ENCODE results near the gene ZNF552. TPM values are rescaled to one million over a fixed set of nuclear protein-coding genes. Genes with fewer than 3 reads are reported as not detected.

The ZNF552 gene
- total and polyA plus RNA-seq, 2 of the 8 experiments (the other 6 are each of a cell fraction or from before 2014, with no cell fraction given), result 5.9 to 11.6 TPM

- Histone ChIP-seq H2BK5ac (ENCODE audit: low read depth, low read length) (no peak overlapping the region), H3K18ac (ENCODE audit: extremely low read depth, low read length) (no peak overlapping the region), H3K9ac (replicated peaks in 1 of 4; ENCODE audit: extremely low read depth in 1 of 4, low read depth in 3 of 4, low read length in 3 of 4) (no peak overlapping the region), H3K36me3 (ENCODE audit: control insufficient read depth in 2 of 4, insufficient read depth in 4 of 4, low read length in 3 of 4) (peaks cover 5 to 40% (median 28%) of the 10 kb centered on the region in 4 experiments; a peak in 6 of 8 replicates), H2BK120ac (replicated peaks; ENCODE audit: low read depth, low read length) (no peak overlapping the region), H2AK5ac (ENCODE audit: low read depth, low read length) (no peak overlapping the region), H2BK12ac (ENCODE audit: low read depth, low read length) (no peak overlapping the region), H3K27me3 (replicated peaks in 1 of 4; ENCODE audit: control insufficient read depth in 3 of 4, extremely low read depth in 1 of 4, insufficient read depth in 3 of 4, low read length in 3 of 4) (no peaks in the 10 kb centered on the region), H2BK15ac (ENCODE audit: low read length) (no peak overlapping the region), H4K8ac (ENCODE audit: extremely low read depth, insufficient read depth, low read length) (no peak overlapping the region), H3K23ac (ENCODE audit: insufficient read length) (no peak overlapping the region), H2AFZ (ENCODE audit: low read length) (no peak overlapping the region), H3K4me2 (ENCODE audit: insufficient read depth in 1 of 2, low read depth in 2 of 2, low read length in 2 of 2) (no peak overlapping the region), H3K4ac (replicated peaks; ENCODE audit: insufficient read length, low read depth, low read length) (no peak overlapping the region), H2BK20ac (ENCODE audit: low read length) (no peak overlapping the region), H3K4me1 (replicated peaks in 1 of 4; ENCODE audit: control insufficient read depth in 3 of 4, insufficient read depth in 4 of 4, low read length in 3 of 4) (no peaks in the 10 kb centered on the region), H4K20me1 (replicated peaks in 1 of 2; ENCODE audit: control insufficient read depth in 1 of 2, insufficient read depth in 2 of 2, low read length in 2 of 2) (peaks cover 3 to 9% of the 10 kb centered on the region in 2 experiments), H4K5ac (ENCODE audit: insufficient read length, low read depth, low read length) (no peak overlapping the region), H3K4me3 (ENCODE audit: extremely low read depth in 1 of 4, insufficient read depth in 2 of 4, low read depth in 3 of 4, low read length in 4 of 4) (no peak overlapping the region), H3K23me2 (ENCODE audit: low read depth, low read length) (no peaks in the 10 kb centered on the region), H3K14ac (ENCODE audit: insufficient read length) (no peak overlapping the region), H3K79me2 (ENCODE audit: control insufficient read depth in 1 of 2, insufficient read depth in 2 of 2, low read length in 2 of 2) (peaks cover 4 to 59% of the 10 kb centered on the region in 2 experiments; a peak in 3 of 4 replicates), H3K79me1 (ENCODE audit: low read depth, low read length) (peaks cover 18% of the 10 kb centered on the region), H3K27ac (ENCODE audit: low read depth, low read length) (no peak overlapping the region), H3K9me3 (ENCODE audit: insufficient read depth in 2 of 2, low read depth in 1 of 2, low read length in 1 of 2) (peaks cover 4 to 9% of the 10 kb centered on the region in 2 experiments; a peak in 3 of 4 replicates), H3K56ac (replicated peaks; ENCODE audit: insufficient read length, low read depth, low read length) (no peak overlapping the region), H4K91ac (replicated peaks; ENCODE audit: insufficient read length, low read length) (no peak overlapping the region)
- FAIRE-seq (no peak), DNase-seq (ENCODE audit: low read depth in 1 of 2, low spot score in 2 of 2) (no peak)
- 97% methylated on average over 10 of the region's 10 CpGs; no CpG with 5 or more reads in 1 of the 2 experiments for WGBS, 2 experiments (ENCODE audit: extremely low coverage in 1 of 2, insufficient coverage in 1 of 2, insufficient read length in 1 of 2, insufficient replicate concordance in 2 of 2, low coverage in 1 of 2, low lambda C conversion rate in 2 of 2, missing lambda C conversion rate in 1 of 2)
- no peak for TF ChIP-seq TAF7 (optimal IDR thresholded peaks at IDR 0.05; ENCODE audit: borderline replicate concordance, low read depth, low read length)
- TF ChIP-seq, protein P1, sequence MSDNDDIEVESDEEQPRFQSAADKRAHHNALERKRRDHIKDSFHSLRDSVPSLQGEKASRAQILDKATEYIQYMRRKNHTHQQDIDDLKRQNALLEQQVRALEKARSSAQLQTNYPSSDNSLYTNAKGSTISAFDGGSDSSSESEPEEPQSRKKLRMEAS (IDR thresholded peaks at IDR 0.05), result no peak
- no peak for TF ChIP-seq CTBP2 (IDR thresholded peaks at IDR 0.05; ENCODE audit: borderline replicate concordance, insufficient read depth, insufficient read length, low read length)
- no peak for TF ChIP-seq JUN (IDR thresholded peaks at IDR 0.05; ENCODE audit: low read depth, low read length)
- TF ChIP-seq HDAC6 (IDR thresholded peaks at IDR 0.05; ENCODE audit: low read depth, low read length), result no peak
- no peak for TF ChIP-seq PHF8 (conservative IDR thresholded peaks at IDR 0.05; ENCODE audit: low read depth, low read length)
- TF ChIP-seq, protein P2, sequence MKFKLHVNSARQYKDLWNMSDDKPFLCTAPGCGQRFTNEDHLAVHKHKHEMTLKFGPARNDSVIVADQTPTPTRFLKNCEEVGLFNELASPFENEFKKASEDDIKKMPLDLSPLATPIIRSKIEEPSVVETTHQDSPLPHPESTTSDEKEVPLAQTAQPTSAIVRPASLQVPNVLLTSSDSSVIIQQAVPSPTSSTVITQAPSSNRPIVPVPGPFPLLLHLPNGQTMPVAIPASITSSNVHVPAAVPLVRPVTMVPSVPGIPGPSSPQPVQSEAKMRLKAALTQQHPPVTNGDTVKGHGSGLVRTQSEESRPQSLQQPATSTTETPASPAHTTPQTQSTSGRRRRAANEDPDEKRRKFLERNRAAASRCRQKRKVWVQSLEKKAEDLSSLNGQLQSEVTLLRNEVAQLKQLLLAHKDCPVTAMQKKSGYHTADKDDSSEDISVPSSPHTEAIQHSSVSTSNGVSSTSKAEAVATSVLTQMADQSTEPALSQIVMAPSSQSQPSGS (IDR thresholded peaks at IDR 0.05; ENCODE audit: low read length), result no peak
- no peak for TF ChIP-seq SUZ12 (IDR thresholded peaks at IDR 0.05; ENCODE audit: low read length)
- TF ChIP-seq CHD1 (IDR thresholded peaks at IDR 0.05; ENCODE audit: low read depth, low read length), result no peak
- TF ChIP-seq SIN3A (conservative IDR thresholded peaks at IDR 0.05 in 1 of 2, IDR thresholded peaks at IDR 0.05 in 1 of 2; ENCODE audit: low read depth in 1 of 2, low read length in 2 of 2), result no peak
- POLR2A ChIA-PET (ENCODE audit: partially characterized antibody), result interaction anchor here (0.9 to 1.0 kb wide), 2 partner anchors 25 to 68 kb away, joined by 3 read pairs; no protein-coding TSS in a partner anchor
- CTCF ChIA-PET (ENCODE audit: partially characterized antibody), result no interaction called here
These were observed 35.4 kb downstream of the ZNF552 start for GRCh38 chr19:57779220-57779845.
